Heart left ventricle (tissue), 16 donors: Measurements from ENCODE around the gene C11orf16. TPM values are rescaled to one million over a fixed set of nuclear protein-coding genes. Genes with fewer than 3 reads are reported as not detected.
A peak's percentile ranks its signal among the peaks of the same experiment; 100 is the strongest.

Experiments
- ATAC-seq, 4 donors: fragments of 200-7000 bp; cut with Tn5 transposase; one replicate each; pipeline ENCODE4 v1.9.1; 2020 to 2022; ENCODE audit warnings: moderate library complexity in 4 of 4, mild to moderate bottlenecking in 3 of 4, moderate number of reproducible peaks in 1 of 4
- DNase-seq, 5 donors: peaks; one replicate each; pipeline ENCODE4 v3.0.0-alpha.2; 2020
- H3K27ac ChIP-seq, 12 donors: fragments of 200-600 bp; sonication (generic) in 4 of 12; one replicate each; pipeline versions ENCODE4 v1.5.0 to v1.8.0; 2016 to 2022; ENCODE audit warnings: mild to moderate bottlenecking in 2 of 12
- H3K27me3 ChIP-seq, 9 donors: fragments of 200-600 bp; sonication (generic) in 2 of 9; one replicate each; pipeline versions ENCODE4 v1.5.1 to v1.8.0; 2016 to 2022; ENCODE audit warnings: mild to moderate bottlenecking in 3 of 9
- H3K36me3 ChIP-seq, 9 donors: fragments of 200-600 bp; sonication (generic) in 2 of 9; one replicate each; pipeline versions ENCODE4 v1.5.0 to v1.8.0; 2018 to 2022; ENCODE audit warnings: mild to moderate bottlenecking in 2 of 9
- H3K4me1 ChIP-seq, 12 donors: fragments of 200-600 bp; sonication (generic) in 4 of 12; one replicate each; pipeline versions ENCODE4 v1.5.0 to v1.8.0; 2016 to 2022; ENCODE audit warnings: mild to moderate bottlenecking in 3 of 12
- H3K4me3 ChIP-seq, 12 donors: fragments of 200-600 bp; sonication (generic) in 4 of 12; one replicate each; pipeline versions ENCODE4 v1.5.0 to v1.8.0; 2017 to 2022; ENCODE audit warnings: mild to moderate bottlenecking in 9 of 12, moderate library complexity in 4 of 12
- H3K9me3 ChIP-seq, 12 donors: fragments of 200-600 bp; sonication (generic) in 4 of 12; one replicate each; pipeline versions ENCODE4 v1.5.0 to v1.8.0; 2016 to 2022; ENCODE audit warnings: mild to moderate bottlenecking in 1 of 12
- POLR2A ChIP-seq, 2 donors: fragments of 450-650 bp; IDR thresholded peaks; one replicate each; pipeline ENCODE4 v1.6.1; 2017; ENCODE audit warnings: antibody characterized with exemption in 2 of 2, mild to moderate bottlenecking in 2 of 2, moderate library complexity in 2 of 2
- WGBS, 4 donors: extraction: QIAGEN DNeasy Blood & Tissue Kit in 2 of 4; methylation state at CpG; one replicate each; pipeline versions ENCODE4 v1.1.5 to v1.1.7; 2013 to 2018; 5-methylcytosine and 5-hydroxymethylcytosine counted together
- intact Hi-C, 10 donors: fragments of 100-400 bp; cut with DNase I; formaldehyde crosslinking; loops; one replicate each; pipeline versions ENCODE4 v1.11.1 to v1.14.2; 2022
- polyA plus RNA-seq, 2 donors: library from polyadenylated mRNA; stranded (reverse); fragments of 200-250 nt; gene quantifications; one replicate each; pipeline ENCODE4 v1.2.3, GENCODE V29; 2013
- total RNA-seq, 9 donors: library from RNA; depleted of rRNA in 2 of 9; stranded (reverse); fragments of >200 nt in 2 of 9; fragmentation: NEBNext Ultra II Directional in 3 of 9; extraction: Animal tissue kit (Norgen Biotek cat#: 25700) in 3 of 9; gene quantifications; one replicate each; pipeline versions ENCODE4 v1.1.0 to v1.2.4, GENCODE V29; 2016 to 2023
- TF ChIP-seq, protein P1 (sequence below), 12 donors: fragments of 200-600 bp; sonication (generic) in 4 of 12; IDR thresholded peaks; one replicate each; pipeline versions ENCODE4 v1.5.0 to v1.8.0; 2018 to 2022; ENCODE audit warnings: antibody characterized with exemption in 12 of 12, mild to moderate bottlenecking in 5 of 12
- donor health status: ischemic (EF 13 %, LVEDD 7.1; RV severe dilation, severe dysfunction).
- donor health status: healthy with polysubstance abuse.
- donor health status: DM: no; HTN: yes; CAD: no.
- donor health status: DM: no; HTN: no; CAD: no.
- donor health status: ischemic (EF 25% LVEDD 6.9; RV normal size, moderate dysfunction).
- donor health status: ischemic (EF 25% LVEDD 5.7; RV mildly dilated, moderate dysfunction).
- donor health status: healthy.
- donor health status: DM: yes; HTN: yes; CAD: no.
- donor health status: ischemic (EF 35%, LVEDD 5.7; RV mildly dilated, moderate dysfunction).
- donor health status: nonischemic (EF 11% LVEDD 7.7; RV severe dilation, severe dysfunction).
- donor health status: DM: yes; HTN: yes; CAD: no.
- donor health status: PGD.
- donor health status: ischemic (EF 29% LVEDD 5.4; RV normal size, mild dysfunction).
- donor health status: nonischemic (EF 23%, LVEDD 6.1; RV moderate dilation, normal function).

The C11orf16 gene
- total and polyA plus RNA-seq, 11 donors = not detected

GRCh38 chr11:8870411-8871170, 62.2 kb downstream of the C11orf16 start:
- H3K4me1 ChIP-seq = peaks cover 0 to 55% (median 15%) of the 10 kb centered on the region in 12 donors
- peak; percentile 32 to 87 (median 74) for ATAC-seq
- TF ChIP-seq POLR2A (IDR thresholded peaks at IDR 0.05) = no peak
- TF ChIP-seq, protein P1, sequence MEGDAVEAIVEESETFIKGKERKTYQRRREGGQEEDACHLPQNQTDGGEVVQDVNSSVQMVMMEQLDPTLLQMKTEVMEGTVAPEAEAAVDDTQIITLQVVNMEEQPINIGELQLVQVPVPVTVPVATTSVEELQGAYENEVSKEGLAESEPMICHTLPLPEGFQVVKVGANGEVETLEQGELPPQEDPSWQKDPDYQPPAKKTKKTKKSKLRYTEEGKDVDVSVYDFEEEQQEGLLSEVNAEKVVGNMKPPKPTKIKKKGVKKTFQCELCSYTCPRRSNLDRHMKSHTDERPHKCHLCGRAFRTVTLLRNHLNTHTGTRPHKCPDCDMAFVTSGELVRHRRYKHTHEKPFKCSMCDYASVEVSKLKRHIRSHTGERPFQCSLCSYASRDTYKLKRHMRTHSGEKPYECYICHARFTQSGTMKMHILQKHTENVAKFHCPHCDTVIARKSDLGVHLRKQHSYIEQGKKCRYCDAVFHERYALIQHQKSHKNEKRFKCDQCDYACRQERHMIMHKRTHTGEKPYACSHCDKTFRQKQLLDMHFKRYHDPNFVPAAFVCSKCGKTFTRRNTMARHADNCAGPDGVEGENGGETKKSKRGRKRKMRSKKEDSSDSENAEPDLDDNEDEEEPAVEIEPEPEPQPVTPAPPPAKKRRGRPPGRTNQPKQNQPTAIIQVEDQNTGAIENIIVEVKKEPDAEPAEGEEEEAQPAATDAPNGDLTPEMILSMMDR (IDR thresholded peaks at IDR 0.05) = peak in 1 of 12 donors; percentile 23
- H3K27ac ChIP-seq = peak overlapping the region; percentile 43 to 94 (median 84)
- no peaks in the 10 kb centered on the region for H3K9me3 ChIP-seq
- intact Hi-C loops = loop anchor here in 5 of 10 donors (1.0 to 10.0 kb wide), 12 partner anchors 32 to 188 kb away; partner anchors contain the start of genes AKIP1 (in 3 of the 5), RPL27A (in 2 of the 5), TRIM66 (in 2 of the 5) and TMEM9B (in 1 of the 5)
- WGBS, 4 donors = 0 to 1% (median 1%) methylated on average over 27 to 81 of the region's 81 CpGs
- H3K4me3 ChIP-seq = peak overlapping the region; percentile 43 to 97 (median 83)
- peak; percentile 56 to 76 (median 69) for DNase-seq
- H3K36me3 ChIP-seq = no peaks in the 10 kb centered on the region
- H3K27me3 ChIP-seq = peaks cover 0 to 30% (median 0%) of the 10 kb centered on the region in 9 donors

Other genes with a start within 250 kb of the C11orf16 start
- 10 to 100 TPM; 21.6 to 39.9 (median 27.4) TPM for gene AKIP1, start 21.8 kb downstream of the C11orf16 start, total RNA-seq
- 10 to 100 TPM; 17.7 to 31.1 TPM for gene AKIP1, start 21.8 kb downstream of the C11orf16 start, polyA plus RNA-seq
- gene ASCL3, start 10.1 kb upstream of the C11orf16 start, total RNA-seq = not detected
- not detected for gene ASCL3, start 10.1 kb upstream of the C11orf16 start, polyA plus RNA-seq
- 10 to 100 TPM; 39.9 to 58.3 (median 46.5) TPM for gene TMEM9B, start 31.5 kb upstream of the C11orf16 start, total RNA-seq
- 10 to 100 TPM; 38.8 to 79.5 TPM for gene TMEM9B, start 31.5 kb upstream of the C11orf16 start, polyA plus RNA-seq
- 1 to 10 TPM in 4 of 9 donors, under 1 TPM in 5; 0.24 to 3.4 (median 0.63) TPM for gene NRIP3, start 71.1 kb upstream of the C11orf16 start, total RNA-seq
- gene NRIP3, start 71.1 kb upstream of the C11orf16 start, polyA plus RNA-seq = under 1 TPM; 0.23 to 0.26 TPM
- 1 to 10 TPM in 5 of 9 donors, under 1 TPM in 4; 0.21 to 4.3 (median 1.3) TPM for gene SCUBE2, start 158.7 kb upstream of the C11orf16 start, total RNA-seq
- under 1 TPM; 0.08 to 0.55 TPM for gene SCUBE2, start 158.7 kb upstream of the C11orf16 start, polyA plus RNA-seq